ENCODE data around the gene PALLD.

DNA sequence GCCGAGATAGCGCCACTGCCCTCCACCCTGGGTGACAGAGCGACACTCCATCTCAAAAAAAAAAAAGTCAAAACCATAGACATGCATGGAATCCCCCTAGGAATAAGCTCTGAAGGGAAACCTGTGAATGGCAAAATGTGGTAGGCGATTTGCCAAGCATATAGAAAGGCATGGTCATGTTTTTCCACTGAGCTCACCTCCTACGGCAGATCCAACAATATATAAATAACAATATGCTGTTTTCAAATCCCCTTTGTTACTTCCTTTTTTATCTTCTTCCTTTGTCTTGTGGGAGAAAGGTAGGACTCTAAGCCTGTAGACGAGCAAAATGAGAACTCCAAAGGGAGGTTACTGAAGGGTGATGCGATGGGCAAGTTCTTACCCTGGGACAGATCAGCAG lies 219.0 kb downstream of the PALLD start:
- TF ChIP-seq, protein P1, sequence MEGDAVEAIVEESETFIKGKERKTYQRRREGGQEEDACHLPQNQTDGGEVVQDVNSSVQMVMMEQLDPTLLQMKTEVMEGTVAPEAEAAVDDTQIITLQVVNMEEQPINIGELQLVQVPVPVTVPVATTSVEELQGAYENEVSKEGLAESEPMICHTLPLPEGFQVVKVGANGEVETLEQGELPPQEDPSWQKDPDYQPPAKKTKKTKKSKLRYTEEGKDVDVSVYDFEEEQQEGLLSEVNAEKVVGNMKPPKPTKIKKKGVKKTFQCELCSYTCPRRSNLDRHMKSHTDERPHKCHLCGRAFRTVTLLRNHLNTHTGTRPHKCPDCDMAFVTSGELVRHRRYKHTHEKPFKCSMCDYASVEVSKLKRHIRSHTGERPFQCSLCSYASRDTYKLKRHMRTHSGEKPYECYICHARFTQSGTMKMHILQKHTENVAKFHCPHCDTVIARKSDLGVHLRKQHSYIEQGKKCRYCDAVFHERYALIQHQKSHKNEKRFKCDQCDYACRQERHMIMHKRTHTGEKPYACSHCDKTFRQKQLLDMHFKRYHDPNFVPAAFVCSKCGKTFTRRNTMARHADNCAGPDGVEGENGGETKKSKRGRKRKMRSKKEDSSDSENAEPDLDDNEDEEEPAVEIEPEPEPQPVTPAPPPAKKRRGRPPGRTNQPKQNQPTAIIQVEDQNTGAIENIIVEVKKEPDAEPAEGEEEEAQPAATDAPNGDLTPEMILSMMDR (IDR thresholded peaks at IDR 0.05), result no peak
- no peak for TF ChIP-seq POLR2A (IDR thresholded peaks at IDR 0.05)
